ENCODE results near the gene RAB12.
A peak's percentile ranks its signal among the peaks of the same experiment; 100 is the strongest.
"Not testable (repeated sequence)": the region's sequence is repeated elsewhere in the genome, so short reads cannot be mapped to it uniquely, and the experiment has no call there.

Gene RAB12, protein sequence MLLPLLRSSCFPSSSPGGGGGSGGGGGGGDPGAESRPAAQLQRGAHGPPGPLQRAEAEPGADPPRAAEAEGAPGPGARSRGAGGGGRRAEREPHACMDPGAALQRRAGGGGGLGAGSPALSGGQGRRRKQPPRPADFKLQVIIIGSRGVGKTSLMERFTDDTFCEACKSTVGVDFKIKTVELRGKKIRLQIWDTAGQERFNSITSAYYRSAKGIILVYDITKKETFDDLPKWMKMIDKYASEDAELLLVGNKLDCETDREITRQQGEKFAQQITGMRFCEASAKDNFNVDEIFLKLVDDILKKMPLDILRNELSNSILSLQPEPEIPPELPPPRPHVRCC

DNA sequence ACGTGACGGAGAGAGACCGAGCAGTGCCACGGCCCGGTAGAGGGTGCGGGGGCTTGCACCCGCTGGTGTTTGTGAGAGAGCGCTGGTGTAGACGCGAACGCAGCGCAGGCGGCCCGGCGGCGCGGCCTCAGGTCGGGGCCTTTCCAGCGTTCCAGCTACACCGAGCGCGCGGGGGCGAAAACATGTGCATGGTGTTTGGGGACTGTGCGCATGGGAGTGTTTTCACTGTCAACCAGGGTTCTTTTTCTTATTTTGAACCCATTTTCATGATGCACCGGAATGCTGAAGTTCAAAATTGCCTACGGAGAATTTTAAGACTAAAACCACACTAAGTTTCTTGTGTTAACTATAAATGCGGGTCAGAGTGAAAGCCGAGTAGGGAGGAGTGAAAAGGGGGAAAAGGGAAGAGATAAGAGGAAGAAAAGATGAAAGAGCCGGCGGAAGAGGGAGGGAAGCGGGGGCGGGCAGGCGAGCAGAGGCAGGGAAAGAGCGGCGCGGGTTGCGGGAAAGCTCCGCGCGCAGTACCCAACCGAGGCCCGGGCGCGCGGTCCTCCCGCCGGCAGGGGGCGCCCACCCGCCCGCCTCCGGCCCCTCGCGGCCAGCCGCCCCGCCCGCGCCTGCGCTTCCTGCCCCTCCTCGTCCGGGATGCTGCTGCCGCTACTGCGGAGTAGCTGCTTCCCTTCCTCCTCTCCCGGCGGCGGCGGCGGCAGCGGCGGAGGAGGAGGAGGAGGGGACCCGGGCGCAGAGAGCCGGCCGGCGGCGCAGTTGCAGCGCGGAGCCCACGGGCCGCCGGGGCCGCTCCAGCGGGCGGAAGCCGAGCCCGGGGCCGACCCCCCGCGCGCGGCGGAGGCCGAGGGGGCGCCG, at the start of gene RAB12:
TSS of gene RAB12 (plus strand) at position 643 of the 864 bp plus-strand sequence. CDS start at position 646, 3 bp downstream.
- DNase-seq = peak; percentile 46 to 64

GRCh38 chr18:8559612-8560186, 49.5 kb upstream of the RAB12 start:
- no peak for DNase-seq

DNA sequence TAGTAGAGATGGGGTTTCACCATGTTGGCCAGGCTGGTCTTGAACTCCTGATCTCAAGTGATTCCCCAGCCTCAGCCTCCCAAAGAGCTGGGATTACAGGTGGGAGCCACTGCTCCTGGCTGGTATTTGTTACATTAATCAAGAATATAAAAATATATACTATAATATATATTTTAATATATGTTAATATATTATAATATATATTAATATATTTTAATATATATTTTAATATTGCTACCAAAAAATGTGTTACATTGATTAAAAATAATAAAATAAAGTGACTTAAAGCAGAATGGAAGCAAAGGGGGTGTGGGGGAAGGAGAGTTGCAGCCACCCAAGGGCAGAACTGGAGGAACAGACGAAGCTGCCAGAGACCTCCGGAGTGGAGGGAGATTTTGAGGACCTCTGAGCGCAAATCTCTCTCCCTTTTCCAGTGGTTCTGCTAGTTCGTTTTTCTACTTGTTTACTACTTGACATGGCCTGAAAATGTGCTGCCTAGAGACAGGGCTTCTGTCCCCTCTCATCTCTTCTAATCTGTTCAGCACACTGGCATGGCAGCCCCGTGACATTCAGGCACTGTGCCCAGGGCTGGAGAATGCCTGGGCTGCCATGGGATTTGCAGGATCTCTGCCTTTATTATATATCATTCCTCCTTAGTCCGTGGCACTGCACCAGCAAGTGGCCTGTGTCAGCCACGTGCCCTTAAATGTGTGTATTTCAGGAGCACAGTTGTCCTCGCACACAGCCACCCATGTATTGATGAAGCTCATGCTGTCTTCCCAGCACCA, 47.9 kb upstream of the RAB12 start:
- DNase-seq = no peak

DNA sequence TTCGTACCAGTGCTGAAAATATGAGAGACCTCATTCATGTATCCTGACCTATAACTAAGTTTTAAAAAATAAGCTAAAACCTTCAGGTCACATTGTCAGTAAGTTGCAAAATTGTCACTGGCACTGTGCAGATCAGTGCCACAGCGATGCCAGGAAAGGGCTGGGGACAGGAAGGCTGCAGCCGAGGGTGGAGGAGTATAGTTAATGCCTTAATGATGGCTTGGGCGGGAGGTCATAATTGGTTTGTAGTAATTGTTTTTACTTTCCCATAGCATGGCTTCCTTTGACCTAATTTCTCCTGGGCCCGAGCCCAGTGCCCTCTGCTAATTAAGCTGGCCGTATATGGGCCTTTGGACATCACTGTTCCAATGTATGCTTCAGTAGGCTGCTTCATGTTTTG, 47.2 kb upstream of the RAB12 start:
- DNase-seq = no peak

DNA sequence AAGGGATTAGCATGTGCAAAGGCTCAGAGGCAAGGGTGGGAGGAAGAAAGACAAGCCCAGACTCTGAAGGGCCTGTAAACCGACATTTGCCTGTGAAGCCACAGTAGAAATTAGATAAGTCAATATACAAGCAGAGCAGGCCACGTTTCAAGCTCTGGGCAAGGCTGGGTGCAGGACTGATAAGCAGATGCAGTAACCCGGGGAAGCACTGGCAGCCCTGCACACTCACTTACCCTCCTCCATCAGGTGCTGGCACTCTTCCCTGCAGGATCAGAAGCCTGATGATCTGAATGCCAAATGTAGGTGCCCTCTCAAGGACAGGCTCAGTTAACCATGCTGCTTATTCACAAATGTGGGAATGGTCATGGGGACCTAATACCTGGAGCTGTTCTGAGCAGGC, 46.3 kb upstream of the RAB12 start:
- no peak for DNase-seq

GRCh38 chr18:8571399-8571798, 37.8 kb upstream of the RAB12 start:
- no peak for DNase-seq

DNA sequence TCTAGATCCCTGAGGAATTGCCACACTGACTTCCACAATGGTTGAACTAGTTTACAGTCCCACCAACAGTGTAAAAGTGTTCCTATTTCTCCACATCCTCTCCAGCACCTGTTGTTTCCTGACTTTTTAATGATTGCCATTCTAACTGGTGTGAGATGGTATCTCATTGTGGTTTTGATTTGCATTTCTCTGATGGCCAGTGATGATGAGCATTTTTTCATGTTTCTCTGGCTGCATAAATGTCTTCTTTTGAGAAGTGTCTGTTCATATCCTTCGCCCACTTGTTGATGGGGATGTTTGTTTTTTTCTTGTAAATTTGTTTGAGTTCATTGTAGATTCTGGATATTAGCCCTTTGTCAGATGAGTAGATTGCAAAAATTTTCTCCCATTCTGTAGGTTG, 35.5 kb upstream of the RAB12 start:
- not testable (repeated sequence) for DNase-seq

DNA sequence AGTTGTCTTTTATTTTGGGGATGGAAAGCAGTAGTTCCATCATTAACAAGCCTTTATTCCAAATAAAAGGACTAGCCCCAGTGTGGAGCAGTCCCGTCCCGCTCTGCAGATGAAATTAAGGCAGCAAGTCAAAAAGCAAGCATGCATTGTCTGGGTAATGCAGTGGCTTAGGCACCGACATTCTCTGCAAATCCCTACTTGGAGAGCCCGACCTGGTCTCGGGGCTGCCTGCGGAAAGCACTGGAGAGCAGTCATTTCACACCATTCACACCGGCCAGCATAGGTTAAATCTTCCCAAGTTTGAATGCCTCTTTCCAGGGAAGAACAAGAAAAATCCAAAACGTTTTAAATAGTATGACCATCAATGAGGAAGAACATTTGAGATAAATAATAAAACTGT, 24.4 kb upstream of the RAB12 start:
- no peak for DNase-seq

- no peak for DNase-seq
Observed at GRCh38 chr18:8586941-8587340, 22.3 kb upstream of the RAB12 start.

DNA sequence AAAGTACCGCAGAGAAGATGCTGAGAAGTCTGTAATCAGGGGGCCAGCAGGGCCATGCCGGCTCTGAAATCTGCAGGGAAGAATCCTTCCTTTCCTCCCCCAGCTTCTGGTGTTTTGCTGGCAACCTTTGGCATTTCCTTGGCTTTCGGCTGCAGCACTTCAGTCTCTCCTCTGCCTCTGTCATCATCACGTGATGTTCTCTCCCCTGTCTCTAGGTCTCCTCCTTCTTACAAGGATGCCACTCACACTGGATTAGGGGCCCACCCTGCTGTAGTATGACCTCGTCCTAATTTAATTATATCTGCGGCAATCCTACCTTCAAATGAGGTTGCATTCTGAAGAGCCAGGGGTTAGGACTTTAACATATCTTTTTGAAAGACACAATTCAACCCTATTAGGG, 13.8 kb upstream of the RAB12 start:
- no peak for DNase-seq

- peak in 1 of 2 donors; percentile 47 for DNase-seq
Observed at GRCh38 chr18:8601277-8602032, 7.8 kb upstream of the RAB12 start.

DNA sequence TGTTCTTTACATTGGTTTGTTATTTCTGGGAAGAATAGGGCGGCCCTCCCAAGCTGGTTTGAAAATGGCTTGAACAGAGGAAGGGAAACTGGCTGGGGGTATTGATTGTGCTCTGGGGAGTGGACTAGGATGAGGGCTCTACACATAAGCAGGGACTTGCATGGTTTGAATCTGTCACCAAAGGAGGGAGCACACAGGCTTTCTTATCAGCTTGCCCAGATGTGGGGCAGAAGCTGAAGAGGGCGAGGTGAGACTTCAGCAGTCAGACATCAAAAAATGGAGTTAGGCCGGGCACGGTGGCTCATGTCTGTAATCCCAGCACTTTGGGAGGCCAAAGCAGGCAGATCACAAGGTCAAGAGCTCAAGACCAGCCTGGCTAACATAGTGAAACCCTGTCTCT, 7.2 kb upstream of the RAB12 start:
- DNase-seq = no peak

- DNase-seq = no peak
Observed at GRCh38 chr18:8602557-8602956, 6.7 kb upstream of the RAB12 start.

GRCh38 chr18:8603663-8604520, 5.3 kb upstream of the RAB12 start:
- DNase-seq = peak in 1 of 2 donors; percentile 36

- no peak for DNase-seq
Observed at GRCh38 chr18:8605974-8606373, 3.3 kb upstream of the RAB12 start.

DNA sequence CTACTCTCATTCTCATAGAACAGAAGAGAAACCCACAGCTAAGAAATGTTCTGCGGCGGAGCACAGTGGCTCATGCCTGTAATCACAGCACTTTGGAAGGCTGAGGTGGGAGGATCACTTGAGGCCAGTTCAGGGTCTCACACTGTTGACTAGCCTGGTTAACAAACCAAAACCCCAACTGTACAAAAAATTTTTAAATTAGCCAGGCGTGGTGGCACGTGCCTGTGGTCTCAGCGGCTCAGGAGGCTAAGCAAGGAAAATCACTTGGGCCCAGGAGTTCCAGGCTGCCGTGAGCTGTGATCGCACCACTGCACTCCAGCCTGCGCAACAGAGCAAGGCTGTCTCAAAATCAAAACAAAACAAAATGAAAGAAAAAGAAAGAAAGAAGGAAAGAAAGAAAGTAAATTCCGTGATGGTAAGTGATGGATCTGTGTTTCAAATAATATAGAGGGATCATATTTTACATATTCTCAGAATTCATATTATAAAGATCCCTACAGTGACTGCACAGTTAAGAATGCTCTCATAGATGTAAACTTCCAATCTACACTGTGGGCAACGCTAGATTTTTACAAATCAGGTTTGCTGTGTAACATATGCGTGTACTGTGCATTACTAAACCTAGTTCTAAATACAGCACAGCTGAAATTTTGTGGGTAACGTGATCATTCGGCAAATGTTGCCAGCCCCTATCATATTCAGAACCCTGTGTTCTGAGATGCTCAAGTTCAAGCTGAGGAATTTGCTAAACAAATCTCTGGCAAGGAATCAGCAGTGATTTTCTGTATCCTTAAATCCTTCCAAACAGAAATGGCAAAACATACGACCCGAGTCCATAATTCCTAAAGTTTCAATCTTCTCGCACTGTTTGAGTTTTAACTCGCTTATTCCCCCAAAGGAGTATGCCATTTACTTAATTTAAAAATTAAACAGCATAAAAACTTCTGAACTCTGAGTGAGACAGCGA, 1.2 kb upstream of the RAB12 start:
- no peak for DNase-seq

DNA sequence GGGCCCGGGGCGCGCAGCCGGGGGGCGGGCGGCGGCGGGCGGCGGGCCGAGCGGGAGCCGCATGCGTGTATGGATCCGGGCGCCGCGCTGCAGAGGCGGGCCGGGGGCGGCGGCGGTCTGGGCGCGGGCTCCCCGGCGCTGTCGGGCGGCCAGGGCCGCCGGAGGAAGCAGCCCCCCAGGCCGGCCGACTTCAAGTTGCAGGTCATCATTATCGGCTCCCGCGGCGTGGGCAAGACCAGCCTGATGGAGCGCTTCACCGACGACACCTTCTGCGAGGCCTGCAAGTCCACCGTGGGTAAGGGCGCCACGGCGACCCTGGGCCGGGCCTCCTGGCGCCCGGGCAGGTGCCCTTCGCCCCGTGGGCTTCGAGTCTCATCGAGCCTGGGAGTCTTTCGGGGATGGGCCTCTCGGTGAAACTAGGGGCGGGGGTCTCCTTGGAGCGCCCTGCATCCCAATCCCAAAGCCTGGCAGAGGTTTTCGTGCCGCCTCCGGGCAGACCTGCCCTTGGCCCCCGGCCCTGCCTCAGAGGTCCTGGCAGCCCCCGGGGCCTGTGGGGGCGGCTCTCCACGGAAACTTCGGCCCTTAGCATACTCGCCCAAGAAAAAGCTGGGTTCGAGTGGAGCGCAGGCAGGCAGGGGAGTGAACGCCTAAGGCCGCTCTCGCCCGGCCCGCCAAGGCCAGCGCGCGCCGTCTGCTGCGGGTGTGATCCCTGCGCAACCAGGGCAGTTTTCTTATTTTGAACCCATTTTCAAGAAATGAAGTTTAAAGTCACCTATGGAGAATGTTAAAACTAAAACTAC, 622 bp downstream of the RAB12 start:
- no peak for DNase-seq

- DNase-seq = no peak
Observed at GRCh38 chr18:8610459-8610851, 1.2 kb downstream of the RAB12 start.

All from bone marrow (tissue), 2 donors.